Activated naive CD8-positive, alpha-beta T cell treated with anti-CD3 and anti-CD28 coated beads, Interleukin-2, amount 10 ng/mL, durations not matched to agents 7 days and 5 days (primary cell): ENCODE results near the gene ST3GAL5. TPM values are rescaled to one million over a fixed set of nuclear protein-coding genes. Genes with fewer than 3 reads are reported as not detected.

Experiments used
- ATAC-seq: fragments of 150-1000 bp; cut with Tn5 transposase; one replicate; pipeline ENCODE4 v1.10.0; 2021; ENCODE audit warnings: low read depth, moderate library complexity
- POLR2A ChIA-PET: fragments of 350-600 bp; sonication (Branson Sonifier 250); formaldehyde crosslinking; loops from one replicate; lab custom pipeline; 2021; ENCODE audit warnings: antibody characterized with exemption; lab: Charles Lee
- DNase-seq: peaks from one replicate; pipeline ENCODE4 v3.0.0; 2021
- H3K27ac Mint-ChIP-seq: one replicate; pipeline ENCODE4 v1.8.0; 2022; ENCODE audit warnings: mild to moderate bottlenecking, mixed read lengths
- H3K27me3 Mint-ChIP-seq: one replicate; pipeline ENCODE4 v1.8.0; 2022; ENCODE audit warnings: mild to moderate bottlenecking, moderate library complexity, mixed read lengths
- H3K36me3 Mint-ChIP-seq: one replicate; pipeline ENCODE4 v1.8.0; 2021; ENCODE audit warnings: mild to moderate bottlenecking, mixed read lengths
- H3K4me1 Mint-ChIP-seq: one replicate; pipeline ENCODE4 v1.8.0; 2021; ENCODE audit warnings: mixed read lengths
- H3K4me3 Mint-ChIP-seq: one replicate; pipeline ENCODE4 v1.8.0; 2022; ENCODE audit warnings: mild to moderate bottlenecking, moderate library complexity, mixed read lengths
- H3K9me3 Mint-ChIP-seq: one replicate; pipeline ENCODE4 v1.8.0; 2021; ENCODE audit warnings: mixed read lengths
- total RNA-seq, 2 experiments: library from RNA; stranded (reverse); gene quantifications; one replicate each; pipeline ENCODE4 v1.2.3, GENCODE V29; 2021

The ST3GAL5 gene
- total RNA-seq, 2 experiments from 2014 or later = 59.9 to 62.8 TPM

GRCh38 chr2:85926931-85927661 is 38.3 kb upstream of the ST3GAL5 start:
- peaks cover 6% of the 10 kb centered on the region for H3K36me3 Mint-ChIP-seq
- no peak for DNase-seq
- H3K27ac Mint-ChIP-seq = no peak overlapping the region
- no peak for ATAC-seq
- POLR2A ChIA-PET = interaction anchor here (0.5 to 1.0 kb wide), 2 partner anchors 141 to 261 kb away, joined by 3 read pairs; no protein-coding TSS in a partner anchor
- peaks cover 3% of the 10 kb centered on the region for H3K9me3 Mint-ChIP-seq
- no peak overlapping the region for H3K4me3 Mint-ChIP-seq
- H3K4me1 Mint-ChIP-seq = peaks cover 28% of the 10 kb centered on the region
- H3K27me3 Mint-ChIP-seq = no peaks in the 10 kb centered on the region

GRCh38 chr2:85926526-85926925 is 37.7 kb upstream of the ST3GAL5 start:
- ATAC-seq (no peak), DNase-seq (no peak)
- Mint-ChIP-seq H3K27me3 (no peaks in the 10 kb centered on the region), H3K4me1 (peaks cover 24% of the 10 kb centered on the region), H3K4me3 (no peak overlapping the region), H3K27ac (no peak overlapping the region), H3K36me3 (peaks cover 6% of the 10 kb centered on the region), H3K9me3 (peaks cover 3% of the 10 kb centered on the region)
- POLR2A ChIA-PET = interaction anchor here (0.7 kb wide), 1 partner anchor 53 kb away, joined by 4 read pairs; no protein-coding TSS in a partner anchor

- DNase-seq (no peak), ATAC-seq (peak; percentile 14)
- Mint-ChIP-seq H3K27me3 (no peaks in the 10 kb centered on the region), H3K36me3 (peaks cover 6% of the 10 kb centered on the region), H3K4me3 (no peak overlapping the region), H3K4me1 (peaks cover 24% of the 10 kb centered on the region), H3K27ac (peak overlapping the region; percentile 8), H3K9me3 (peaks cover 3% of the 10 kb centered on the region)
- POLR2A ChIA-PET = no interaction called here
Observed at GRCh38 chr2:85925216-85925671, 36.5 kb upstream of the ST3GAL5 start.

GRCh38 chr2:85924522-85924921 is 35.7 kb upstream of the ST3GAL5 start:
- Mint-ChIP-seq H3K9me3 (peaks cover 2% of the 10 kb centered on the region), H3K36me3 (peaks cover 6% of the 10 kb centered on the region), H3K27me3 (no peaks in the 10 kb centered on the region), H3K27ac (no peak overlapping the region), H3K4me1 (peaks cover 22% of the 10 kb centered on the region), H3K4me3 (no peak overlapping the region)
- no peak for DNase-seq
- ATAC-seq = peak; percentile 41
- POLR2A ChIA-PET = interaction anchor here (1.1 kb wide), 1 partner anchor 23 kb away, joined by 4 read pairs; no protein-coding TSS in a partner anchor

GRCh38 chr2:85922199-85922598 is 33.4 kb upstream of the ST3GAL5 start:
- Mint-ChIP-seq H3K27me3 (no peaks in the 10 kb centered on the region), H3K36me3 (peaks cover 5% of the 10 kb centered on the region), H3K4me3 (no peak overlapping the region), H3K4me1 (peaks cover 11% of the 10 kb centered on the region), H3K27ac (no peak overlapping the region), H3K9me3 (no peaks in the 10 kb centered on the region)
- POLR2A ChIA-PET = interaction anchor here (0.6 kb wide), 1 partner anchor 81 kb away, joined by 3 read pairs; no protein-coding TSS in a partner anchor
- ATAC-seq = no peak
- no peak for DNase-seq

- DNase-seq (no peak), ATAC-seq (no peak)
- H3K27me3 Mint-ChIP-seq = no peaks in the 10 kb centered on the region
- no peaks in the 10 kb centered on the region for H3K9me3 Mint-ChIP-seq
- POLR2A ChIA-PET = interaction anchor here (0.6 to 1.6 kb wide), 2 partner anchors 80 to 114 kb away, joined by 3 to 5 read pairs; no protein-coding TSS in a partner anchor
- no peak overlapping the region for H3K4me3 Mint-ChIP-seq
- H3K4me1 Mint-ChIP-seq = peaks cover 11% of the 10 kb centered on the region
- H3K36me3 Mint-ChIP-seq = peaks cover 5% of the 10 kb centered on the region
- H3K27ac Mint-ChIP-seq = no peak overlapping the region
Observed at GRCh38 chr2:85921659-85922058, 32.9 kb upstream of the ST3GAL5 start.

- ATAC-seq (no peak), DNase-seq (no peak)
- H3K36me3 Mint-ChIP-seq = peaks cover 5% of the 10 kb centered on the region
- H3K27ac Mint-ChIP-seq = no peak overlapping the region
- no peak overlapping the region for H3K4me3 Mint-ChIP-seq
- H3K27me3 Mint-ChIP-seq = no peaks in the 10 kb centered on the region
- POLR2A ChIA-PET = interaction anchor here (1.6 kb wide), 1 partner anchor 115 kb away, joined by 5 read pairs; no protein-coding TSS in a partner anchor
- H3K4me1 Mint-ChIP-seq = peaks cover 11% of the 10 kb centered on the region
- H3K9me3 Mint-ChIP-seq = no peaks in the 10 kb centered on the region
Observed at GRCh38 chr2:85920810-85921545, 32.2 kb upstream of the ST3GAL5 start.

- POLR2A ChIA-PET = no interaction called here
- Mint-ChIP-seq H3K4me1 (no peaks in the 10 kb centered on the region), H3K27ac (no peak overlapping the region), H3K9me3 (no peaks in the 10 kb centered on the region), H3K36me3 (peaks cover 2% of the 10 kb centered on the region), H3K4me3 (no peak overlapping the region), H3K27me3 (no peaks in the 10 kb centered on the region)
- DNase-seq (no peak), ATAC-seq (no peak)
Observed at GRCh38 chr2:85917887-85918795, 29.4 kb upstream of the ST3GAL5 start.

- Mint-ChIP-seq H3K27me3 (no peaks in the 10 kb centered on the region), H3K4me3 (no peak overlapping the region), H3K36me3 (peaks cover 2% of the 10 kb centered on the region), H3K9me3 (no peaks in the 10 kb centered on the region), H3K27ac (no peak overlapping the region), H3K4me1 (peaks cover under 1% of the 10 kb centered on the region)
- no peak for DNase-seq
- POLR2A ChIA-PET = interaction anchor here (1.3 kb wide), 1 partner anchor 28 kb away, joined by 3 read pairs; no protein-coding TSS in a partner anchor
- ATAC-seq = no peak
Observed at GRCh38 chr2:85915606-85916303, 27.0 kb upstream of the ST3GAL5 start.

- no peak for DNase-seq
- Mint-ChIP-seq H3K27ac (no peak overlapping the region), H3K36me3 (peaks cover 2% of the 10 kb centered on the region), H3K4me3 (no peak overlapping the region), H3K4me1 (peaks cover 2% of the 10 kb centered on the region), H3K27me3 (no peaks in the 10 kb centered on the region), H3K9me3 (no peaks in the 10 kb centered on the region)
- no peak for ATAC-seq
- POLR2A ChIA-PET = interaction anchor here (1.3 kb wide), 1 partner anchor 27 kb away, joined by 3 read pairs; no protein-coding TSS in a partner anchor
Observed at GRCh38 chr2:85914922-85915321, 26.1 kb upstream of the ST3GAL5 start.

- H3K27ac Mint-ChIP-seq = no peak overlapping the region
Observed at GRCh38 chr2:85913884-85914881, 25.4 kb upstream of the ST3GAL5 start.

More at GRCh38 chr2:85913884-85914881, 25.4 kb upstream of the ST3GAL5 start:
- DNase-seq (no peak), ATAC-seq (no peak)
- Mint-ChIP-seq H3K4me3 (no peak overlapping the region), H3K4me1 (peaks cover 2% of the 10 kb centered on the region), H3K36me3 (peaks cover 2% of the 10 kb centered on the region), H3K9me3 (no peaks in the 10 kb centered on the region), H3K27me3 (no peaks in the 10 kb centered on the region)
- POLR2A ChIA-PET = interaction anchor here (0.6 to 1.3 kb wide), 2 partner anchors 17 to 27 kb away, joined by 3 read pairs; no protein-coding TSS in a partner anchor
